ENCODE results near the gene AFF2. TPM values are rescaled to one million over a fixed set of nuclear protein-coding genes. Genes with fewer than 3 reads are reported as not detected.

Gene AFF2
- polyA plus RNA-seq, 1 donor from 2014 or later = not detected

DNA sequence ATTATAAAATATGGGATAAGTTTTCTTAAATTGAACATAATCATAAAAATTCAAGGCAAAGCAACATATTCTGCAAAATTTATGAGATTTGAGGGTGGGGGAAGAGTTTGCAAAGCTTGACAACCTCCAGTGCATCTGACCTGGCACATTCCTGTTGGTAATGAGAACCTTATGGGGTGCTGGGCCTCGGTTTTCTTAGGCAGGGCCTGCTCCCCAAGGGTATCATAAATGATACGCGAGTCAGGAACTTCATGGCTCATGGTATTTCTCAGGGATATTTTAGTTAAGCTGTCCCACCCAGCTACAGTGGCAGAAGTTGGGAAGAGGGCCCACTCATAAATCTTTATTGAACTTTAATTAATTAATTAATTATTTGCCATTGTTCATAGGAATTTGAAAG lies 13.2 kb downstream of the AFF2 start:
- H3K9me3 Mint-ChIP-seq = no peaks in the 10 kb centered on the region
- no peak overlapping the region for H3K27ac Mint-ChIP-seq
- H3K4me1 Mint-ChIP-seq = no peaks in the 10 kb centered on the region
- no peaks in the 10 kb centered on the region for H3K36me3 Mint-ChIP-seq
- no peak overlapping the region for H3K4me3 Mint-ChIP-seq
- peaks cover 7% of the 10 kb centered on the region for H3K27me3 Mint-ChIP-seq

DNA sequence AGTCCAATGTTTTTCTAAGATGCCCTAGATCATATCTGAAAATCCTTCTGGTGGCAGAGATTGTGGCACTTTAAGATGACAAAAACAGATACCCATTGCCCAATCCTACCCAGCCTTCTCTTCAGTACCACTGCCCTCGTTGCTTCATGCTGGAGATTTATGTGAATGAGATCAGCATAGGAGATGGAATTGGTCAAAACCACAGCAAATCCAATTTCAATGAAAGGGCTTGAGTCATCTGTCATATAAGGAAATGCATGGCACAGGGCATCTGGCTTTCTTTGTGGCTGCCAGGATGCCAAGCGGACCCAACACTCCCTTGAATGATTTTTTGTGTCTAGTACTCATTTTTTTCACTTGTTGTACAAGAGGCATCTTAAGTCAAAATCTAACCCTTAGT lies 16.8 kb downstream of the AFF2 start:
- no peaks in the 10 kb centered on the region for H3K36me3 Mint-ChIP-seq
- no peak overlapping the region for H3K27ac Mint-ChIP-seq
- H3K27me3 Mint-ChIP-seq = peaks cover 11% of the 10 kb centered on the region
- H3K4me3 Mint-ChIP-seq = no peak overlapping the region
- peaks cover 0 to 2% (median 0%) of the 10 kb centered on the region in 3 donors for H3K4me1 Mint-ChIP-seq
- H3K9me3 Mint-ChIP-seq = no peaks in the 10 kb centered on the region

DNA sequence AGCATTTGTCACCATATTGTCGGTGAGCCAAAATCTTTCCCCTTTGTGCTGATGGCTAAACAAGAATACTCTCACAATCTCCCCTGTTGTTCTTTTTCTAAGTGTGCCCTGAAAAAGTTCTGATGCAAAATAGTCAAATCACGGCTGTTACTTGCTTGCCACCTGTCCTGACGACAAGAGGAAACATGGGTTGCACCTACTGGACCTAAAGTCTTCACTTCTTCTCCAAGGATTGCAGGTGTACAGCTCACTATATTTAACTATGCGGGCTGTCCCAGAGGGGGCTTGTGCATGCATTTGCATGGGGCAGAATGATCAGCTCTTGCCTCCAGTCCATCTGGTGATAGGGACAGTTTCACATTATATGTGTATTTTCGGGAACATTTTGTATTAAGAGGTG lies 21.6 kb downstream of the AFF2 start:
- Mint-ChIP-seq H3K27me3 (peaks cover 16% of the 10 kb centered on the region), H3K4me1 (peaks cover 0 to 3% (median 0%) of the 10 kb centered on the region in 3 donors), H3K4me3 (no peak overlapping the region), H3K36me3 (no peaks in the 10 kb centered on the region), H3K9me3 (no peaks in the 10 kb centered on the region), H3K27ac (no peak overlapping the region)

DNA sequence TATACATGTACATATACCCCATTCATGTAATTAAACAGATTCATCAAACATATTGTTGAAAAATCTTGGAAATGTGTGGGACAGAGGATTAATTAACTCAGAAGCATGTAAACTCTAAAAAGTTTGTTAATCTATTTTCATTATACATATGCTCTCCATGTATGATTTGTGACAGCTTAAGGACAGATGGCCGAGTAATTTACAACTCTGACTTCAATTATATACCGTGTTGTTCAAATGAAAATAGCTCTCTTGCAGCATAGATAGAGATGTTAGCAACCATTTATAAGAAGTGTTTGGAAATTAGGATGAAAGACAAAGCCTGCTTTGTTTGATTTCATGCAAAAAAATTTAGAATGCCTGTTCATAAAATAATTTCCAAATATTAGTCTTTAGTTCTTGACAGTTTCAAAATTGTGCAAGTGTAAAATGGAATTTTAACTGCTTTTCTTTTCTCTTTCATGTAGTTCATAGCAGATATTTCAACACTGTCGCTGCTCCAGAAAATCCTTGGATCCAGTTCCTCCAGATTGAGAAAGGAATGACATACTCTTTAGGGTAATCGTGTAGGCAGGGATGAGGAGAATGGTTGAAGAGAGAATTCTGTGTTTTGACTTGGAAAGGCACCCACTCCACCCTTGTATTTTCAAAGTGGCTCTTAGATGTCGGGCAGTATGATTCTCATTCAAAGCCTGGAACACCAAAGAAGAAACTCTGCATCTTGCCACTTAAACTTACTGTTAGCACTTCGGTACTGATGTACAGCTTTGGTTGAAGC lies 23.1 kb downstream of the AFF2 start:
- Mint-ChIP-seq H3K27me3 (peaks cover 10% of the 10 kb centered on the region), H3K36me3 (no peaks in the 10 kb centered on the region), H3K27ac (no peak overlapping the region), H3K9me3 (no peaks in the 10 kb centered on the region), H3K4me1 (peaks cover 0 to 3% (median 0%) of the 10 kb centered on the region in 3 donors), H3K4me3 (no peak overlapping the region)

DNA sequence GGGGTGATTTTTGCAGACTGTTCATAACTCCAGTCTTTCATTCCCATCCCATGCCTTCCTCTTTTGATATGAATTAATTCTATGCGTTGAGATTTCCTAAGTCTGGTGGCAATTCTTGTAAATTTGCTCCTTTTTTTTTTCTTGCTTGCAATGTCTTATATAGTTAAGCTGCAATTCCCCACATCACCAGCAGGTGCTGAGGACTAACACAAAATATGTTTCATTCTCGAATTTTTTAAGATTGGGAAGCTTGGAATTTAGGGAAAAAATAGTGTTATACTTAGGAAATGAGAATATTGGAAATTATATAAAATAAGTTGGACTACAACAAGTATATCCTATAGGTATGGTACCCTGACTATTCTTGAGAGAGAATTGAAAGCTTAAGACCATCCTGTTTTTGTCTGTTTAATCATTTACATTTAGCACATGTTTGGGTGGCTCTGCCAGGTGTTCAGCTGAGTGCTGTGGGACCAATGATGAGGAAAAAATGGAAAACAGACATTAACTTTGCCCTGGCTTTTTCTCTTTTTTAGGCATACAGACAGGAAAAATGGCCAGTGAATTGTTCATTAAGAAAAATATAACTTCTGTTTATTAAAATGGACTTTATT lies 30.2 kb downstream of the AFF2 start:
- H3K4me3 Mint-ChIP-seq = no peak overlapping the region
- no peaks in the 10 kb centered on the region for H3K27me3 Mint-ChIP-seq
- peaks cover 0 to 2% (median 0%) of the 10 kb centered on the region in 3 donors for H3K4me1 Mint-ChIP-seq
- no peaks in the 10 kb centered on the region for H3K9me3 Mint-ChIP-seq
- no peaks in the 10 kb centered on the region for H3K36me3 Mint-ChIP-seq
- H3K27ac Mint-ChIP-seq = no peak overlapping the region

DNA sequence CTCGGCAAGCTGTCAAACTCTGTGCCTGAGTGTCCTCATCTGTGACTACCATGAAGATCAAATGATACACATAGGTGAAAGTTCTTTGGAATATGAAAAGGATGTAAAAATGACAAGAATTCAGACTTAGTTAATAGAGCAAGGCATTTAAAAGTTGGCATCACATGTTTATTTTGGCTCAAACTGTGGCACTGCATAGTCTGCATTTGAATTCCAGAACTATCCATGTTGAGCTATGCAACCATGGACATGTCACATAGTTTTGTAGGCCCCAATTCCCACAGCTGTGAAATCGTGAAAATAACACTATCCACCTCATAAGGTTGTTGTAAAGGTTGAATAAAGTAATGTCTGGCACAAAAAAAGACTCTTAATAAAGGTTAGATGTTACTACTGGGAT lies 33.9 kb downstream of the AFF2 start:
- no peak overlapping the region for H3K4me3 Mint-ChIP-seq
- no peaks in the 10 kb centered on the region for H3K27me3 Mint-ChIP-seq
- peaks cover 0 to 2% (median 0%) of the 10 kb centered on the region in 3 donors for H3K4me1 Mint-ChIP-seq
- no peak overlapping the region for H3K27ac Mint-ChIP-seq
- no peaks in the 10 kb centered on the region for H3K9me3 Mint-ChIP-seq
- H3K36me3 Mint-ChIP-seq = peaks cover 4% of the 10 kb centered on the region

DNA sequence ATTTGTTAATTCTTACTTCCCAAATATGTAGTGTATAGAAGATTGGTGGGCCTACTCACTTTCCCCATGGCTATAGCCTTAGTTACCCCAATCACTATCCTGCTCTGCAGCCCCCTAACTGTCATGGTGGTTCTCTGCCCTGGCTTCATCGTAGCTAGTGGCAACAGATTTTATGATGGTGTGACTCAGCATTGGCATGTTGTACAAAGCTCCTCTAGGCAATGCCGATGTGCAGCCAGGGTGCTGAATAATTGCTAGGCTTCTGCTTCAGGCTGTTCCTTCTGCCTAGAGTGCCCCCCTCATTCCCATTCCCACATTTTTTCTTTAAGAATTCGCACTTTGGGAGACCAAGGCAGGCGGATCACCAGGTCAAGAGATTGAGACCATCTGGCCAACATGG lies 35.2 kb downstream of the AFF2 start:
- peaks cover 4% of the 10 kb centered on the region for H3K36me3 Mint-ChIP-seq
- no peak overlapping the region for H3K27ac Mint-ChIP-seq
- no peaks in the 10 kb centered on the region for H3K9me3 Mint-ChIP-seq
- H3K4me1 Mint-ChIP-seq = peaks cover 0 to 4% (median 0%) of the 10 kb centered on the region in 3 donors
- H3K27me3 Mint-ChIP-seq = peaks cover 2% of the 10 kb centered on the region
- H3K4me3 Mint-ChIP-seq = no peak overlapping the region

DNA sequence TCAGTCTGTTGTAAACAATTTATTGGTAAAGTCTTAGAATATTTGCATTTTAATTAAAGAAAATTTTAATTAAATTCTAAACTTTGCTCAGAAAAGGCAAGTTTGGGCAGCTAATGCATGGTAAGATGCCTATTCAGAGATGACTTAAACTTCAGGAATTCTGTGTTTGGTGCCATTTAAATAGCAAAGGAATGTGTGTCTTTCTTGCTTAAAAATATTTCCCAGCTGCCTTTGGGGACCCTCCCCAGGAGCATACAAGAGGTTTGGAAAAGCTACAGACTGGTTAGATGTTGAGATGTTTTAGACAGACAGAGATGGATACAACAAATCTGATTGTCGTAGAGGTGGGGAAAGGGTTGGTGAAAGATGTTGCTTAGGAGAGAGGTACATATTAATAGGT lies 36.5 kb downstream of the AFF2 start:
- H3K27me3 Mint-ChIP-seq = peaks cover 2% of the 10 kb centered on the region
- H3K4me3 Mint-ChIP-seq = no peak overlapping the region

DNA sequence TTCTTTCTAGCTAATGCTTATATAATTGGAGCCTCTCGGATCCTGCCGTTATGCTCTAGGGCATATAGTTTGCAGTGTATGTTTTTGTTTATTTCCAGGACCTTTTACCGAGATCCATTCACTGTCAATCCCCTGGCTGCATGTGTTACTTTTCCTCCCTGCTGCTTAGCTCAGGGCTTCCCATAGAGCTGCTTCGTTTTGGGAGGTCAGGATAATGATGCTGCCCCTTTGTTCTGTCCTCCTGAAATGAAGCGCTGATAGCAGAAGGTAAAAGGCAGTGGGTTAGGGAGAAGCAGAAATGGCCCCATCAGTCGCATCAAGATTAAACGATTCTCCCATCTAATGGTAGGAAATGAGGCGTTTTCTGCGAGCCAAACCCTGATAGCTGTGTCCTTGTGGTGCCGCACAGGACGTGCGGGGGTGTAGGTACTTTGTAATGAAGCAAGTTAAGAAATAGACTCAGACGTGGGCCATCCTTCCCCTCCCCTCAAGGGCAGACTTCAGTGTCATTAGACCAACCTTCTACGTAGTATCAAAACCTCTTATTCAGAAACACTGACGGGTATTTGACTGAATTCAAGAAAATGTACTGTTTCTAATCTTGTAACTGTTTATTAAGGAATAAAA lies 37.3 kb downstream of the AFF2 start:
- Mint-ChIP-seq H3K4me3 (no peak overlapping the region), H3K27ac (no peak overlapping the region)

More for the DNA sequence above, 36.5 kb downstream of the AFF2 start:
- H3K4me1 Mint-ChIP-seq = peaks cover 0 to 12% (median 5%) of the 10 kb centered on the region in 3 donors
- peaks cover 4% of the 10 kb centered on the region for H3K36me3 Mint-ChIP-seq
- H3K9me3 Mint-ChIP-seq = no peaks in the 10 kb centered on the region
- H3K27ac Mint-ChIP-seq = no peak overlapping the region

DNA sequence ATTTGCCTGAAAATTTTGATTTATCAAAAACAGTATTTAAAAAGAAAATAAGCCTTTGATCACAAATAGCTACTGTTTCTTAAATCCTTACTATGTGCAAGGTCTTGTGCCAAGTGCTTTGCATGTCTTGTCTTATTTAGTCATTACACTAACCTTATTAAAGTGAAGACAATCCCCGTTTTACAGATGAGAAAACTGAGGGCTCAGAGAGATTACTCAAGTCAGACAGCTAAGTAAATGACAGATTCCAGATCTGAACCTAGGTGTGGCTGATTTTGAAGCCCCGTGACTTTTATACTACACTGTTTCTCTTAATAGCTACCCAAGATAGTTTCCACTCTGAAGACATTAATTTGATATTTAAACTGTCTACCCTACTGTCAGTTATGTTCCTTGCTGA lies 38.2 kb downstream of the AFF2 start:
- Mint-ChIP-seq H3K4me3 (no peak overlapping the region), H3K27me3 (peaks cover 2% of the 10 kb centered on the region), H3K9me3 (no peaks in the 10 kb centered on the region), H3K4me1 (peaks cover 11 to 28% (median 19%) of the 10 kb centered on the region in 3 donors), H3K36me3 (peaks cover 4% of the 10 kb centered on the region), H3K27ac (no peak overlapping the region)

More for the DNA sequence above, 37.3 kb downstream of the AFF2 start:
- Mint-ChIP-seq H3K9me3 (no peaks in the 10 kb centered on the region), H3K4me1 (peaks cover 3 to 19% (median 12%) of the 10 kb centered on the region in 3 donors), H3K36me3 (peaks cover 4% of the 10 kb centered on the region), H3K27me3 (peaks cover 2% of the 10 kb centered on the region)

DNA sequence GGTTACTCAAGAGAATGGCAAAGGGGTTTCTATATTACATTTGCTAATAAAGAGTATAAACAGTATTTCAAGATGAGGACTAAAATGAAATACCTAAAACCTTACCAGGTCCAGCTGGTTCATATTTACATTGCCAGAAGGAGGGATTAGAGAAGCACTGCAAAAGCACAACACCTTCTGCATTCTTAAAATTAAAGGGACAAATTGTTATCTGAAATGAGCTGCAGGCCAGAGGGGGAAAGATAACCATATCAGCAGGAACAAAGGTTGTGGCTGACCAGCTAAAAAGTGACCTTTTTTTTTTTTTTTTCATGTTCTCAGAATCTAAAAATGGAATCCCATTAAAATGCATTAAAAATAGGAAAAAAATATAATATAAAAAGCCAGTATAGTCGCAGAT lies 39.7 kb downstream of the AFF2 start:
- Mint-ChIP-seq H3K4me3 (no peak overlapping the region), H3K9me3 (no peaks in the 10 kb centered on the region), H3K27me3 (peaks cover 2% of the 10 kb centered on the region), H3K27ac (no peak overlapping the region), H3K4me1 (peaks cover 11 to 33% (median 19%) of the 10 kb centered on the region in 3 donors), H3K36me3 (peaks cover 4% of the 10 kb centered on the region)

DNA sequence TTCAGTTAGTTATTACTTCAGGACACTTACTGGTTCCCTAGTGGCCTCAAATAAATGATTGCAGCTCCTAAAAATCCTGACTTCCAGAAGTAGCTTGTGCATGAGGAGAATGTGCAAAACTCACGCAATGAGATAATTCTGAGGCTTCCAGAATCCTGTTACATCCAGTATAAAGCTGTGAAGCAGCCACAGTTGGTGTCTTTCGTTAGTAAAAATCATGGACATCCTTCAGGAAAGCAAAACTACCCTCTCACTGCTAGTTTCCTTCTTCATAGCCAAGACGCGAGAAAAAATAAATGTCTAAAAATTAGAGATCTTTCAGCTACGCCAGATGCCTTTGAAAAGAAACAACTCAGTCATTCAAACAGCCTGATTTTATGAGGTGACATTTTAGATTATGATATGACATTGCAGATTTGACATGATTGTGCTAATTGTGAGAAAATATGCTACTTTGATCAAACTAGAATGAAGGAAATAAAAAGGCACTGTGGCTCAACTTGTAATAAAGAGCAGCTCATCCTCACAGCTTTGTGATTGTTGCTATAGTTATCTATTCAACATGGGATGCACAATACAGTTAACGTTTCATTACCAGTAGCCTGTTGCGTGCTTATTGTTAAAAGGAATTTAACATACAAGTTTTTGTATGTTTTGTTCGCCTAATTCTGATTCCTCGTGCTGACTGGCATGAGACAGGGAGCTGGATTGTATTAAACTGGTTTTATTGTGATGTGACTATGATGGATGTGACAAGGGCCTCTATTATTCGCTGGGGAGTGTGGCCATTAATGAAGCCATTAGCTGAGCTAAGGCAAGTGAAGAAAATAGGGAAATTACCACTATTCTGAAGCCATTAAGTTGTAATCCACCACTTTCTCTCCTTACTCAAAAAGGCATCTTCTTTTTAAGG lies 40.5 kb downstream of the AFF2 start:
- no peak overlapping the region for H3K4me3 Mint-ChIP-seq
- no peaks in the 10 kb centered on the region for H3K9me3 Mint-ChIP-seq
- H3K27me3 Mint-ChIP-seq = peaks cover 2% of the 10 kb centered on the region
- H3K4me1 Mint-ChIP-seq = peaks cover 11 to 33% (median 19%) of the 10 kb centered on the region in 3 donors
- H3K27ac Mint-ChIP-seq = no peak overlapping the region
- H3K36me3 Mint-ChIP-seq = peaks cover 4% of the 10 kb centered on the region

DNA sequence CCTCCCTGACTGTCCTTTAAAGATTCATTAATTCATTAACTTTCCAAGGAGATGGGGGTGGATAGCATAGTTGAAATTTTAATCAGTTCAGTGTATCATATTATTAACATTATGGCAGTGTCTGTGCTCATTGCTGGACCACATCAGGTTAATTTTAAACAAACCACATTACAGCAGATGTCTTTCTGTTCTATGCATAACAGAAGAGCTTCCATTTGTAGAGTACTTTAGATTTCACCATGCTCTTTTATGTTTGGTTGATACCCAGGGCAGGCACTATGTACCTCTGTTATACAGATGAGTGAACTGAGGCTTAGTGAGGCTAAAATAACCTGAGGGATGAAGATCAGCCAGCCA lies 41.1 kb downstream of the AFF2 start:
- H3K4me1 Mint-ChIP-seq = peaks cover 11 to 33% (median 19%) of the 10 kb centered on the region in 3 donors

DNA sequence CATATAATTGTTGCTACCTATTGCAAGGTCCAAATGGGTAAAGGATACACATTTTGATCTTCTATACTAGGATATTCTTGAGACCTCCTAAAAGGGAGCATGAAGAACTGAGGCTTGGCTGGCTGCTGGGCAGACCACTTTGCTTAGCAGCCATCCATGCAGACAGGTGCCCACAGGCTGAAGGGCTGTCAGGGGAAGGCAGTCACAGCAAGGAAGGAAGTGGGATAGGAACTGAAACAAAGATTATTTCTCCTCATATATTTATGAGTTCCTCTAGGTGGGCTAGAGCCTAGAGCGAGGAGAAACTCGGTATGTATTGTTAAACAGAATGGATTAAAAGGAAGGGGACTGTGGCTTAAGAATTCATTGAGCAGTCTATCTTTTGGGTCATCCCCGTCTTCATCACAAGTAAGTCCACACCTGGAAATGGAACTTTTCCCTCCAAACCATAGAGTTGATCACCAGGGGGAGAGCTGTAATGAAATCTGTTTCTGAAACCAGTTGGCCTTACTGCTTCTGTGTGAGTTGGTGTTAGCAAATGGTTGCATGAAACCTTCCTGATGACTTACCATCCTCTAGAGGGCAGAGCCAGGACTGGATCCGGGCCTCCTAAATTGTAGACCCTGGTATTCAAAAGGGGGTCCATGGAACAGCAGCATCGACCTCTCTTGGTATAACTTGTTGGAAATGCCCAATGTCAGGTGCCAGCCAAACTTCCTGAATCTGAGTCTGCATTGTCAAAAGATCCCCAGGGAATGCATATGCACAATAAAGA lies 42.3 kb downstream of the AFF2 start:
- Mint-ChIP-seq H3K9me3 (no peaks in the 10 kb centered on the region), H3K4me1 (peaks cover 11 to 33% (median 19%) of the 10 kb centered on the region in 3 donors), H3K4me3 (peak overlapping the region in 2 of 4 donors; percentile 34 to 78), H3K27ac (peak overlapping the region in 2 of 3 donors; percentile 15 to 44), H3K27me3 (peaks cover 2% of the 10 kb centered on the region), H3K36me3 (no peaks in the 10 kb centered on the region)

More for the DNA sequence above, 41.1 kb downstream of the AFF2 start:
- Mint-ChIP-seq H3K27me3 (peaks cover 2% of the 10 kb centered on the region), H3K27ac (no peak overlapping the region), H3K4me3 (no peak overlapping the region), H3K36me3 (no peaks in the 10 kb centered on the region), H3K9me3 (no peaks in the 10 kb centered on the region)

All from IgD-negative memory B cell (primary cell).